Activated CD8-positive, alpha-beta T cell treated with anti-CD3 and anti-CD28 coated beads for 36 hours (primary cell): ENCODE measurements around the gene UPF2. TPM values are rescaled to one million over a fixed set of nuclear protein-coding genes. Genes with fewer than 3 reads are reported as not detected.
A peak's percentile ranks its signal among the peaks of the same experiment; 100 is the strongest.

Experiments
- ATAC-seq: fragments of 200-7000 bp; cut with Tn5 transposase; one replicate; pipeline ENCODE4 v1.10.0; 2021; ENCODE audit warnings: mild to moderate bottlenecking, moderate library complexity
- CTCF ChIA-PET: fragments of 350-600 bp; sonication (Branson Sonifier 250); formaldehyde crosslinking; loops from one replicate; lab custom pipeline; 2021; ENCODE audit warnings: antibody characterized with exemption; lab: Charles Lee
- POLR2A ChIA-PET: fragments of 350-600 bp; sonication (Branson Sonifier 250); formaldehyde crosslinking; loops from one replicate; lab custom pipeline; 2021; ENCODE audit warnings: antibody characterized with exemption; lab: Charles Lee
- DNase-seq: peaks from one replicate; pipeline ENCODE4 v3.0.0-alpha.2; 2020
- H3K27ac Mint-ChIP-seq: one replicate; pipeline ENCODE4 v1.8.0; 2021; ENCODE audit warnings: mild to moderate bottlenecking, mixed read lengths
- H3K27me3 Mint-ChIP-seq: one replicate; pipeline ENCODE4 v1.8.0; 2021; ENCODE audit warnings: mixed read lengths
- H3K36me3 Mint-ChIP-seq: one replicate; pipeline ENCODE4 v1.8.0; 2021; ENCODE audit warnings: low read depth, mixed read lengths
- H3K4me1 Mint-ChIP-seq: one replicate; pipeline ENCODE4 v1.8.0; 2021; ENCODE audit warnings: low read depth, mixed read lengths
- H3K4me3 Mint-ChIP-seq: one replicate; pipeline ENCODE4 v1.8.0; 2021; ENCODE audit warnings: mild to moderate bottlenecking, moderate library complexity, mixed read lengths
- H3K9me3 Mint-ChIP-seq: one replicate; pipeline ENCODE4 v1.8.0; 2021; ENCODE audit warnings: mixed read lengths
- CTCF ChIP-seq: fragments of 200-600 bp; IDR thresholded peaks from one replicate; pipeline ENCODE4 v1.8.0; 2022; ENCODE audit warnings: antibody characterized with exemption, mild to moderate bottlenecking
- intact Hi-C: fragments of 100-400 bp; cut with micrococcal nuclease; formaldehyde crosslinking; loops from one replicate; pipeline ENCODE4 v1.10.0; 2022
- total RNA-seq, 2 experiments: library from RNA; stranded (reverse); gene quantifications; one replicate each; pipeline ENCODE4 v1.2.3, GENCODE V29; 2021

Gene UPF2
- total RNA-seq, 2 experiments from 2014 or later: 27.9 to 29.4 TPM

- peaks cover 39% of the 10 kb centered on the region for H3K36me3 Mint-ChIP-seq
- no peaks in the 10 kb centered on the region for H3K27me3 Mint-ChIP-seq
- TF ChIP-seq CTCF: no peak
- H3K27ac Mint-ChIP-seq: peak overlapping the region; percentile 40
- intact Hi-C loops: no loop called here
- H3K4me1 Mint-ChIP-seq: no peaks in the 10 kb centered on the region
- ATAC-seq: no peak
- POLR2A ChIA-PET: no interaction called here
- no peak for DNase-seq
- no peaks in the 10 kb centered on the region for H3K9me3 Mint-ChIP-seq
- no peak overlapping the region for H3K4me3 Mint-ChIP-seq
- CTCF ChIA-PET: no interaction called here
Observed at GRCh38 chr10:11921800-11922392, 120.7 kb downstream of the UPF2 start.

- no peak for TF ChIP-seq CTCF
- no peak for DNase-seq
- Mint-ChIP-seq H3K9me3 (no peaks in the 10 kb centered on the region), H3K36me3 (peaks cover 25% of the 10 kb centered on the region), H3K4me1 (no peaks in the 10 kb centered on the region), H3K4me3 (no peak overlapping the region), H3K27me3 (no peaks in the 10 kb centered on the region), H3K27ac (no peak overlapping the region)
- ChIA-PET CTCF (interaction anchor here (1.3 kb wide), 1 partner anchor 67 kb away, joined by 3 read pairs; no protein-coding TSS in a partner anchor), POLR2A (no interaction called here)
- ATAC-seq: no peak
- intact Hi-C loops: no loop called here
Observed at GRCh38 chr10:11919271-11919670, 123.3 kb downstream of the UPF2 start.

GRCh38 chr10:11918384-11918783, 124.2 kb downstream of the UPF2 start:
- TF ChIP-seq CTCF: no peak
- peaks cover 25% of the 10 kb centered on the region for H3K36me3 Mint-ChIP-seq
- POLR2A ChIA-PET: interaction anchor here (0.7 kb wide), 1 partner anchor 92 kb away, joined by 3 read pairs; no protein-coding TSS in a partner anchor

GRCh38 chr10:11913079-11913641, 129.4 kb downstream of the UPF2 start:
- POLR2A ChIA-PET: no interaction called here
- H3K27ac Mint-ChIP-seq: no peak overlapping the region
- no peak for DNase-seq
- H3K36me3 Mint-ChIP-seq: no peaks in the 10 kb centered on the region
- CTCF ChIA-PET: interaction anchor here (1.4 kb wide), 1 partner anchor 73 kb away, joined by 5 read pairs; no protein-coding TSS in a partner anchor
- no peak for ATAC-seq
- no peak overlapping the region for H3K4me3 Mint-ChIP-seq
- no peaks in the 10 kb centered on the region for H3K9me3 Mint-ChIP-seq
- H3K4me1 Mint-ChIP-seq: no peaks in the 10 kb centered on the region
- no peak for TF ChIP-seq CTCF
- no peaks in the 10 kb centered on the region for H3K27me3 Mint-ChIP-seq
- intact Hi-C loops: no loop called here

More at GRCh38 chr10:11918384-11918783, 124.2 kb downstream of the UPF2 start:
- Mint-ChIP-seq H3K27me3 (no peaks in the 10 kb centered on the region), H3K27ac (no peak overlapping the region), H3K4me3 (no peak overlapping the region), H3K4me1 (no peaks in the 10 kb centered on the region), H3K9me3 (no peaks in the 10 kb centered on the region)
- CTCF ChIA-PET: interaction anchor here (1.3 kb wide), 1 partner anchor 68 kb away, joined by 3 read pairs; no protein-coding TSS in a partner anchor
- intact Hi-C loops: no loop called here
- DNase-seq: no peak
- ATAC-seq: no peak

- intact Hi-C loops: no loop called here
- Mint-ChIP-seq H3K27ac (no peak overlapping the region), H3K4me1 (peaks cover 2% of the 10 kb centered on the region), H3K36me3 (no peaks in the 10 kb centered on the region), H3K4me3 (no peak overlapping the region), H3K27me3 (no peaks in the 10 kb centered on the region), H3K9me3 (no peaks in the 10 kb centered on the region)
- ChIA-PET POLR2A (interaction anchor here (0.6 kb wide), 1 partner anchor 307 kb away, joined by 3 read pairs; no protein-coding TSS in a partner anchor), CTCF (no interaction called here)
- ATAC-seq: no peak
- no peak for TF ChIP-seq CTCF
- no peak for DNase-seq
Observed at GRCh38 chr10:11910102-11910501, 132.5 kb downstream of the UPF2 start.
